ENCODE measurements around the gene FRRS1L.
A peak's percentile ranks its signal among the peaks of the same experiment; 100 is the strongest.

FRRS1L gene, protein sequence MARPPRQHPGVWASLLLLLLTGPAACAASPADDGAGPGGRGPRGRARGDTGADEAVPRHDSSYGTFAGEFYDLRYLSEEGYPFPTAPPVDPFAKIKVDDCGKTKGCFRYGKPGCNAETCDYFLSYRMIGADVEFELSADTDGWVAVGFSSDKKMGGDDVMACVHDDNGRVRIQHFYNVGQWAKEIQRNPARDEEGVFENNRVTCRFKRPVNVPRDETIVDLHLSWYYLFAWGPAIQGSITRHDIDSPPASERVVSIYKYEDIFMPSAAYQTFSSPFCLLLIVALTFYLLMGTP

DNA sequence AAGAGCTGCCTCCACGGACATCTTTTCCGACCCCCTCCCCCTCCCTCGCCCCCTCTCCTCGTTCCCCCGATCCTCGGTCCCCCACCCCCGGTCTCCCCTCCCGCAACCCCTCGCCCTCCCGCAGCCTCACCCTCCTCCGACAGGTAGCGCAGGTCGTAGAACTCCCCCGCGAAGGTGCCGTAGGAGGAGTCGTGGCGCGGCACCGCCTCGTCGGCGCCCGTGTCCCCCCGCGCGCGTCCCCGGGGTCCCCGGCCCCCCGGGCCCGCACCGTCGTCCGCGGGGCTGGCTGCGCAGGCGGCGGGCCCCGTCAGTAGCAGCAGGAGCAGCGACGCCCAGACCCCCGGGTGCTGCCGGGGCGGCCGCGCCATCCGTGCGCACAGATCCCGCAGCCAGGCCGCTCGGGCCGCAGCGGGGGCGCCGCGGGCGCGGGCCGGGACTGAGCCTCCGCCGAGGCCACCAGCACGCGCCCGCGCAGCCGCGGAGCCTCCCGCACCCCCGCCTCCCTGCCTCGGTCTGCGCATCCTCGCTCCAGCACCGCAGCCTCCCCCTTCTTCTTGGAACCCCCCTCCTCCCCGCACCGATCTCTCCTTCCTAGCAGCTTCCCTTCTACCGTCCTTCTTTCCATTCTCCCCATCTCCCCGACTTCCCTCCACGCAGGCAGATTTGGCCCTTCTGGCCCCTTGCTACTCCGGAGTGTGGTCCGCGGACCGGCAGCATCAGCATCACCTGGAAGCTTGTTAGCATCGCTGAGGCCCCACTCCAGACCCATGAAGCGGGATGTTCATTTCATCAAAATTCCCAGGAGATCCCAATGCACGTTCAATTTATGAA is at the start of gene FRRS1L:
FRRS1L (minus strand) TSS at position 479 of the 831 bp plus-strand sequence; CDS start at position 368, 111 bp downstream.
- no peaks in the 10 kb centered on the region for H3K36me3 Mint-ChIP-seq
- no peaks in the 10 kb centered on the region for H3K9me3 Mint-ChIP-seq (ENCODE audit: low read depth)
- H3K4me1 Mint-ChIP-seq (ENCODE audit: low read depth): peaks cover 4% of the 10 kb centered on the region
- peaks cover 39% of the 10 kb centered on the region for H3K27me3 Mint-ChIP-seq
- peak within 1 kb of the TSS; percentile 77 for H3K4me3 Mint-ChIP-seq
- no peak within 1 kb of the TSS for H3K27ac Mint-ChIP-seq

DNA sequence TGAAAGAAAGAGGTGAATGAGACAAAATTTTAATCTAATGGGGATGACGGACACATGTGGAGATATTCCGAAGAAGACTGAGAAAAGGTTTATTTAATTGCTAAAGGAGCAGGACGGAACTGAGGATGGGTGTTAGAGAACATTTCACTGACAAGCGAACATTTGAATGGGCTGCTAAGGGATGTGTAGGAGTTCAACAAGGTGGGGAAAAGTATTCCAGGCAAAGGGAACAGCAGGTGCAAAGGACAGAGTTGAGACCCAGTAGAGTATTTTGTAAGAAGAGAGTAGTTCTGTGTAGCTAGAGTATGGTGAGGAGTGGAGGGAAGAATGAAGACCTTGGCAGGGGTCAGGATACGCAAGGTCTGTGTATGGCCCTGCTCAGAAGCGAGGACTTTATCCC is 47.4 kb upstream of the FRRS1L start:
- Mint-ChIP-seq H3K9me3 (ENCODE audit: low read depth) (no peaks in the 10 kb centered on the region), H3K4me3 (no peak overlapping the region), H3K36me3 (no peaks in the 10 kb centered on the region), H3K27me3 (peaks cover 16% of the 10 kb centered on the region), H3K4me1 (ENCODE audit: low read depth) (no peaks in the 10 kb centered on the region), H3K27ac (no peak overlapping the region)

DNA sequence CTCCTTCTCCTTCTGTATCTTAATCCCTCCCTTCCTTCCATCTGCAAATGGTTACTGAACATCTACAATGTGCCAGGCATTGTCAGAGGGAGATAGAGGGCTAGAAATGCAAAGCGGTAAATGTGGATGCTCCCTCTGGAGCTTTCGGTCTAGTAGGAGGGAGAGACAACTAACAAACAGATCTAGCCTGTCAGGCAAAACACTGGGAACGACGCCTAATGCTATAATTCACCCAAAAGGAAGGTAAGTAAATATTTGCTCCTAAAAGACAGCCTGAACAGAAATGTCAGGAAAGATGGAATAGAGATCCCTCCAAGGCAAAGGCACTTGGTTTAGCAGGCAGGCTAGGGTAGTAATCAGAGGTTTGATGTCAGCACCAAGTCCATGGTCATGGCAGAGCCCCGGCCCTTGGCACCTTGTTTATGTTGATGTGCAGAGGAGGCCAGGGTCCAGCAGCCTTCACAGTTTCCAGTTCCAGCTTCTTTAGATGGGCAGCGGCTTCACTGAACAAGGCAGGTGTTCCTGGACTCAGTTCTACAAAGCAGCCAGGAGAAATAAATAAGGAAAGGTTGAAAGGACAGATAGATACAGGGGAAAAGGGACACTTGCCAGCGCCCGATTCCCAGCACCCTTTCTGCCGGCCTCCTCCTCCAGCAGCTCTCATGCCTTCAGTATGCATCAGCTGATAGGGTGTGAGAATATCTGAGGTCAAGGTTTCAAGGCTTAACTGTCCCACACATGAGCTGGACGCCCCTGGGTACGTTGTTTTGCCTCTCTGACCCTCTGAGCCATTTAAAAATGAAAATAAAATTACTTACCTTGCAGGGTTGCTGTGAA is 46.5 kb upstream of the FRRS1L start:
- Mint-ChIP-seq H3K9me3 (ENCODE audit: low read depth) (no peaks in the 10 kb centered on the region), H3K27ac (no peak overlapping the region), H3K4me1 (ENCODE audit: low read depth) (no peaks in the 10 kb centered on the region), H3K36me3 (no peaks in the 10 kb centered on the region), H3K27me3 (peaks cover 13% of the 10 kb centered on the region), H3K4me3 (no peak overlapping the region)

DNA sequence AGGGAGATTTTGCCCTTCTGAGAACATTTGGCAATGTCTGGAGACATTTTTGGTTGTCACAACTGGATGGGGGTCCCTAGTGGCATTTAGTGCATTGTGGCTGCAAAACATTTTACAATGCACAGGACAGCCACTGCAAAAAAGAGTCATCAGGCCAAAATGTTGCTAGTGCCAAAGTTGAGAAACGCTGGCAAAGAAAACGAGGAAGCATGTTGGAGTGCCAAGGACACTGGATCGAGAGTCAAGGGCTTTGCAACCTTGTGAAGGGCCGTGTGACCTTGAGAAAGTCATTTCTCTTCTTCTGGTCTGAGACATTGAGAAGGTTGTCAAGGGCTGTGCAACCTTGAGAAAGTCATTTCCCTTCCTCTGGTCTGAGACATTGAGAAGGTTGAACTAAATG is 45.7 kb upstream of the FRRS1L start:
- Mint-ChIP-seq H3K36me3 (no peaks in the 10 kb centered on the region), H3K4me3 (no peak overlapping the region), H3K4me1 (ENCODE audit: low read depth) (no peaks in the 10 kb centered on the region), H3K27me3 (peaks cover 14% of the 10 kb centered on the region), H3K9me3 (ENCODE audit: low read depth) (no peaks in the 10 kb centered on the region), H3K27ac (no peak overlapping the region)

DNA sequence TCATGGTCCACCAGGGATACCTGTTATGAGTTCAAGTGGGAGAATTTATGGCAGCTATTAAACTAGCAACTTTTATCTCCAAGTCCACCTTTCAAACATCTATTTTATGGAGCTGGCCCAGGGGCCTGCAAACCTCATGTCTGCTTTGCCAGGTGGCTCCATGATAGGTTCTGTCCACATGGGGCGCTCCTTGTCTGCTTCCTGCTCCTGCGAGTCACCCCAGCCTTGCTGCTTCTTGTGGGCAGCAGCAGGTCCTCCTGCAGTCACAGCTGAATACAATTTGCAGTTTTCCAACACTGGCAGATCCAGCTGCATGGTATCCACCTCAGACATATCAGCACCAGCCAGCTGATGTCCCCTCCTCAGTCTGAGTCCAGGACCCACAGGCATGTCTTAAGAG is 39.6 kb upstream of the FRRS1L start:
- Mint-ChIP-seq H3K4me1 (ENCODE audit: low read depth) (no peaks in the 10 kb centered on the region), H3K36me3 (no peaks in the 10 kb centered on the region), H3K27me3 (peaks cover 4% of the 10 kb centered on the region), H3K4me3 (no peak overlapping the region), H3K9me3 (ENCODE audit: low read depth) (no peaks in the 10 kb centered on the region), H3K27ac (no peak overlapping the region)

DNA sequence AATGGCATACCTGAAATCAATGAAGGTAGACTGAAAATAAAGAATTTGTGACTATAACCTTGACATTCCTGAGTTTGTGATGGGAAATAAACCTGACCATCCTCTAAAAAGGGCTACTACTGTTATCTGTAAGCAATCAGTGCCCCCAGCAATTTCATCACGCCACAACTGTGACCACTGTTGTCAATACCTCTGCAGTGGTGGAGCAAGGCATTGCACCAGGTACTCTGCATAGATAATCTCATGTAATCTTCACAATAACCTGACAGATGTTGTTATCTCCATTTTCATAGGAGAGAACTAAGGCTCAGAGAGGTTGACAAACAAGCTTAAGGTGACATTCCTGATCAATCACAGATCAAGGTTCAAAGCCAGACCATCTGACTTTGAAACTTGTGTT is 38.5 kb upstream of the FRRS1L start:
- H3K27ac Mint-ChIP-seq: no peak overlapping the region
- no peaks in the 10 kb centered on the region for H3K4me1 Mint-ChIP-seq (ENCODE audit: low read depth)
- no peaks in the 10 kb centered on the region for H3K9me3 Mint-ChIP-seq (ENCODE audit: low read depth)
- H3K27me3 Mint-ChIP-seq: peaks cover 4% of the 10 kb centered on the region
- H3K4me3 Mint-ChIP-seq: no peak overlapping the region
- no peaks in the 10 kb centered on the region for H3K36me3 Mint-ChIP-seq

DNA sequence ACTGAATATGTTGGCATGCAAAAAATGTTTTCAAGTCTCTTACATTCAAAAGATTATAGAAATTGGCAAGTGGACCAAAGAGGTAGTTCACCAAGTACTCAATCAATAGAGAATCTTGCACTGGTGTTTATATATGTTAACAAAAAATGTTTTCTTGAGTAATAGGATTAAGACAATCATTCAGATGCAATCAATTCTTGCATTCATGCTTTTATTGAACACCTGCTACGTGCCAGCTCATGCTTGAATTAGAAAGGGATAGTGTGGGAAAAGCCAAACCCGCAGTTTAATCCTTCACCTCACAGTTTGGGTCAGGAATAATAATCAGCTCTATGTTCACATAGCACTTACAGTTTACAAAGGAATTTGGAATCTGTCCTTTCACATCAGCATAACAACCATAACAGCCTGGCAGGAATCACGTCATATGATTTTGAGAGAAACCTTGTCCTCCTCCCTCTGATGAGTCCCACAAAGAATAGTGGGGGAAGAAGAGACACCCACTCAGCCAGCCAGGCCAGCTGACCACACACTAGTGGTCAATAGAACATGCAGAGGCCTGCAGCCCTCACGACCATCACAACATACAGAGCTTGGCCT is 36.8 kb upstream of the FRRS1L start:
- no peaks in the 10 kb centered on the region for H3K36me3 Mint-ChIP-seq
- H3K4me1 Mint-ChIP-seq (ENCODE audit: low read depth): no peaks in the 10 kb centered on the region
- H3K4me3 Mint-ChIP-seq: no peak overlapping the region
- no peaks in the 10 kb centered on the region for H3K9me3 Mint-ChIP-seq (ENCODE audit: low read depth)
- H3K27ac Mint-ChIP-seq: no peak overlapping the region
- peaks cover 6% of the 10 kb centered on the region for H3K27me3 Mint-ChIP-seq

DNA sequence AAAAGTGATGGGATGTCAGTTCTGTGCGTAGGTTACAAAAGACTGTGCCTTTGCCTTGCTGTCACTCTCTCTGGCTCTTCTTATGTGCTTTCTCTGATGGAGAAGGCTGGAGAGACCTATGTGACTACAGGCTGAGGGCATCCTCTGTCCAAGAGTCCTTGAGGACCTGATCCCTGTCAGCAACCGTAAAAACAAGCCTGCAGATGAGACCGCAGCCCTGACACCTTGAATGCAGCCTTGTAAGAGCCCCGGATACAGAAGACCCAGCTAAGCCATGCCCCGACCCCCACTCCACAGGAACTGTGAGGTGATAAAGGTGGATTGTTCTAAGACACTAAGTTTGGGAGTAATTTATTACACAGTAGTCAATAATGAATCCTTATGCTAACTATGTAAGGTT is 32.6 kb upstream of the FRRS1L start:
- Mint-ChIP-seq H3K27ac (no peak overlapping the region), H3K9me3 (ENCODE audit: low read depth) (no peaks in the 10 kb centered on the region), H3K4me3 (no peak overlapping the region), H3K4me1 (ENCODE audit: low read depth) (no peaks in the 10 kb centered on the region), H3K27me3 (peaks cover 2% of the 10 kb centered on the region), H3K36me3 (no peaks in the 10 kb centered on the region)

DNA sequence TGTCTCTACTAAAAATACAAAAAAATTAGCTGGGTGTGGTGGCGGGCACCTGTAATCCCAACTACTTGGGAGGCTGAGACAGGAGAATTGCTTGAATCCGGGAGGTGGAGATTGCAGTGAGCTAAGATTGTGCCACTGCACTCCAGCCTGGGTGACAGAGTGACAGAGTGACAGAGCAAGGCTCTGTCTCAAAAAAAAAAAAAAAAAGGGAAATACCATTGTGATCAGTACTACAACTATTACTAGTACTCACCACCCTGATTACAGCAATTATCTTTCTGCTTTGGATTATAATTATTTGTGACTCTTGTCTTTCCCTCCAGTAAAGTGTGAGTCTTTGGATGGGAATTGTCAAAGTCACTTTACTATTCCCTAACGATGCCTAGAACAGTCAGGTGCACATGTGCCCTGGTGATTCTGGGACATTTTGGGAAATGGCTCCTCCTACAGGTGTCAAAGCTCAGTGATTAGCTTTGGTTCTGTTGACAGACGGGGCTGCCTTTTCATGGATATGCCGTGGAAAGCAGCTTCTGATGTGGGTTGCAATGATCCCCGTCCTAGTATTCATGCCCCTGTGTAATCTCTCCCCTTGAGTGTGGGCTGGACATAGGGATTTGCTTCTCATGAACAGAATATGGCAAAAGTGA is 31.8 kb upstream of the FRRS1L start:
- Mint-ChIP-seq H3K9me3 (ENCODE audit: low read depth) (no peaks in the 10 kb centered on the region), H3K27me3 (peaks cover 2% of the 10 kb centered on the region), H3K4me3 (no peak overlapping the region), H3K4me1 (ENCODE audit: low read depth) (no peaks in the 10 kb centered on the region), H3K27ac (no peak overlapping the region), H3K36me3 (no peaks in the 10 kb centered on the region)

DNA sequence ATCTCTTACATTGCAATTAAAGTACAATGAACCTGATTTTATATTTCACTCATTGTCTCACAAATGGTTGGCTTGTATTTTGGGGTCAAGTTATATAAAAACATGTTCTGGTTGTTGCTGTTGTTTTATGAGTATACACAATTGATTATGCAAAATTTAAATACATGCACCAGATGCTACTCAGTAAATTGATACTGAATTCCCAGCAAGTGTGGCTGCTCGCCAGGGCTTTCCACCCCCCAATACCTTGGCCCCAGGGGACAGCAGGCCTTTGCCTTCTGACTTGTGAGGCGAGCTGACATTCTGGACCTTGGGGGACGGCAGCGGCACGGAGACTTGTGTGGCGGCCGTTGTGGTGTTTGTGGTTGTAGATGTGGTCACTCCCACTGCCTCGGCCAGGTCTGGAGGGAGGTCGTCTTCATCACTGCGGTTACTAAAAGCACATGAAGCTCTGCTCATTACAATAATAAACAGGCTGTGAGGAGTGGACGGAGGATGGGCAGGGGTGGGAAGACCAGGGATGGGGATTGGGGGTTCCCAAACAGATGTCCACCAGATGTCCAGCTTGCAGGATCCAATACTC is 27.0 kb upstream of the FRRS1L start:
- Mint-ChIP-seq H3K4me1 (ENCODE audit: low read depth) (no peaks in the 10 kb centered on the region), H3K4me3 (no peak overlapping the region), H3K36me3 (no peaks in the 10 kb centered on the region), H3K27ac (no peak overlapping the region), H3K27me3 (no peaks in the 10 kb centered on the region), H3K9me3 (ENCODE audit: low read depth) (no peaks in the 10 kb centered on the region)

DNA sequence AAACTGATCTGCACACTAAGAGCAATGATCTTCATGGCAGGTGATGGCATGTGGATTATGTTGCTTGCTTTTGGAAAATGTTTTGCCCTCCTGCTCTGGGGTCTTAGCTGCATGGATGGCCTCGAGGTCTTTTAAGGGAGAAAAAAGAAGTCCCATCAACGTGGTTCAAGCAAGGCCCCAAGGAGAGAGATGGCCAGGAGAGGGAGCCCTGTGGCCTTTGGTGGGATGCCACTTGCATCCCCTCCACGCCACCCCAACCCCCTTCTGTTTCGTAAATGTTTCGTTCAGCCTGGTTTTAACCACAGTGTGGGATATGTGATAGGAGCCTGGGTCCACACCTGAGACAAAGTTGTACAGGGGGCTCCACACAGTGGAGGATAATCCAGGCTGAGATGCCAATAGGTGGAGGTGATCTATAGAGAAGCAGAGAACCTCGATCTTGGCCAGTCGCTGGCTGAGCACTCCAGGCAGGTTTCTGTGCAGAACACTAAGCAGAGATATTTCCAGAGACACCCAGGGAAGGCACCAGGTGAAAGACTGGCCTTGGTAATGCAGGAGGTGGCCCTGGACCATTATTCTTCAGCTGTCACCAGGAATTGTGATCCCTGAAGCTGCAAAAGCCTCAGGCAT is 25.8 kb upstream of the FRRS1L start:
- Mint-ChIP-seq H3K9me3 (ENCODE audit: low read depth) (no peaks in the 10 kb centered on the region), H3K4me3 (no peak overlapping the region), H3K27ac (no peak overlapping the region), H3K36me3 (no peaks in the 10 kb centered on the region), H3K27me3 (no peaks in the 10 kb centered on the region), H3K4me1 (ENCODE audit: low read depth) (no peaks in the 10 kb centered on the region)

DNA sequence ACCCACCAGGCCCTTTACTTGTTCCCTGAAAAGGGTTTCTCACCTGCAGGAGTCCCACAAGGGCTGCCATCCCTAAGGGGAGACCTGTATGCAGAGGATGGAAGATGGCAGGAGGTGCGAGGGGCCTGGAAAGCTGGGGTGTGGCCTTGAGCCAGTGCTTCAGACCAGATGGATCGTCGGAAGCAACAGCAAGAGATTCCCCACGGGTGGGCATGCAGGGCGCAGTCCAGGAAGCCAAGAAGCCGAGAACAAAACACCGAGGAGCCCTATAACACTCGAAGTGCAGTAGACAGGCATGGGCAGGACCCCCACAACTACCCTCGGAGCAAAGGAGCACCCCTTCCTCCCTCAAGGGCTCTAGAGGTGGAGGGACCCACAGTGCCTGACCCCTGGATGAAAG is 24.7 kb upstream of the FRRS1L start:
- H3K27ac Mint-ChIP-seq: no peak overlapping the region
- H3K36me3 Mint-ChIP-seq: no peaks in the 10 kb centered on the region
- no peaks in the 10 kb centered on the region for H3K4me1 Mint-ChIP-seq (ENCODE audit: low read depth)
- no peaks in the 10 kb centered on the region for H3K9me3 Mint-ChIP-seq (ENCODE audit: low read depth)
- no peaks in the 10 kb centered on the region for H3K27me3 Mint-ChIP-seq
- no peak overlapping the region for H3K4me3 Mint-ChIP-seq

DNA sequence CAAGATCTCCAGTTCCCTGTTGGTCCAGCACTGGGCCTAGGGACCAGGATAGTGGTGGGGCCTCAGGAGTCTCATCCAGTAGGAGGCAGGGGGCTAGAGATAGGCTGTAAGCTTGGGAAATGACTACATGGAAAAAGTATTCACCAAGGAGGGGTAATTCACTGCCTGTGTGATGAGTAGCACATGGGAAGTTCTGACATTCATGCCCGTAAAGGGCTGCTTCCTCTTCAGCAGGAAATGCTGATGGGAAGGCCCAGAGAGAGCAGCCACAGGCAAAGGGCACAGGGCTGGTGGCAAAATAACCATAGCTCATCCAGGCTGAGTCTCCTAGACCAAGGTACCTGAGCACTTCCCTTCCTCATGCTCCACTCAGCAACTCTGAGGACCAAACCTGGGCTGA is 23.1 kb upstream of the FRRS1L start:
- Mint-ChIP-seq H3K4me3 (no peak overlapping the region), H3K27ac (no peak overlapping the region)

More for the DNA sequence above, 23.1 kb upstream of the FRRS1L start:
- Mint-ChIP-seq H3K36me3 (no peaks in the 10 kb centered on the region), H3K27me3 (no peaks in the 10 kb centered on the region), H3K4me1 (ENCODE audit: low read depth) (no peaks in the 10 kb centered on the region), H3K9me3 (ENCODE audit: low read depth) (no peaks in the 10 kb centered on the region)

Measured in activated naive CD8-positive, alpha-beta T cell (primary cell).